Cortex of kidney (tissue), 1 donor: ENCODE data around the gene APBA2.

Experiments
- DNase-seq: peaks from one replicate; lab custom pipeline; 2025; lab: John Stamatoyannopoulos, UW

Gene APBA2

DNA sequence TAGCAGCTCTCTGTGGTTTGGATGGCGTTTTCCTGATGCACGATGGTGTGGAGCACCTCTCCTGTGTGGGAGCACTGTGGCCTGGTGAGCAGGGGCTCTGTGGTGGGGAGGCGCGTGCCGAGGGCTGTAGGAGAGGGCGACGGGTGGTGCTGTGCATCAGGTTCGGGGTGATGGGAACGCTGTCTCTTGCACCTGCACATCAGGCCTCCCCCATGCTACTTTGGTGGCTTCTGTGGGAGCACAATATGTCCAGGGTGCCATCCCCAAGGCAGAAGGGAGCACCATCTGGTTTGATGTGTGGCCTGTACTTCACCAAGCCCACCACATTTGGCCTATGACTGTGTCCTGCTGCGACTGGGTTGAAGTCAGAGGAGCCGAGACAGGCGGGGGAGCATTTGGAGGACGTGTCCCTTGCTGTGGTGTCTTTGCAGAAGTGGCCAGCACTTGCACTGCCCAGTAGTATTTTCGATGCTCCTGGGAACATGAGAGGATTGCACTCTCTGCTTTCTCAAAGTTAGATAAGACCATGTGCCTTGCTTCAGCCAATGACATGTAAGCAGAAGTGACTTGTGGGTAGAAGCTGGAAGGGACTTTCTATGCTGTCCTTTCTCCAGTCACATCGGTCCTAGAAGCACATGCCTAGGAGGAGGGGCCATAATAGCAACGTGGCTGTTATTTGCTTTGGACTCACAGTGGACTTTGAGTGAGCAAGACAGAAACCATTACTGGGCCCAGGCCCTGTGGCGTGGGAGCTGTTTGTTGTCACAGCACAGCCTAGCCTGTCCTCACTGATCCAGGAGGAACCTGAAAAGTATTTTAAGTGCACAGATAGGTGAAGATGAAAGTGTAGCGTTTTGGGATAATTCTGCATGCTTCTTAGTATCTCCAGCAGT, 72.1 kb downstream of the APBA2 start:
- no peak for DNase-seq

DNA sequence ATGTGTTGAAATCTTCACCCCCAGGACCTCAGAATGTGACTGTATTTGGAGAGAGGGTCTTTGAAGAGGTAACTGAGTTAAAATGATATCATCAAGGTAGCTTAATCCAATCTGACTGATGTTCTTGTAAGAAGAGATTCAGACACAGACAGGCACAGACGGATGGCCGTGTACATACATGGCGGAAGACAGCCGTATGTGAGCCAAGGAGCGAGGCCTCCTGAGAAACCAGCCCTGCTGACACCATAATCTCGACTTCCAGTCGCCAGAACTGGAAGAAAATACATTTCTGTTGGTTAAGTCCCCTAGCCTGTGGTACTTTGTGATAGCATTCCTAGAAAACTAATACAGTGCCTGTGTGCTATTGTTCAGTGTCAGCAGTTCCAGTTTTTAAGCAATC, 73.6 kb downstream of the APBA2 start:
- DNase-seq, result no peak

DNA sequence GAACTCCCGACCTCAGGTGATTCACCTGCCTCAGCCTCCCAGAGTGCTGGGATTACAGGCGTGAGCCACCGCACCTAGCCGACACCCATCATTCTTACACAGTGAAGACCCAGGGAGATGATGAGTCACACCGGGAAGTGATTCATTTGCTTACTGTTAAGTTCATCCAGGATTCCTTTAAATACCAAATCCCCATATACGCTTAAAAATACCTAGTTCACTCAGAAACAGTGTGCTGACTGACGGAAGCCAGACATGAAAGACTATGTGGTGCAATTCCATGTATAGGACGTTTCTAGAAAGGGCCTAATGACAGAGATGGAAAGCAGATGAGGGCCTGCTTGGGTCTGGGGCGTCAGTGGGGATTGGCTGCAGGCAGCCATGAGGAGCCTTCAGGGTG, 75.2 kb downstream of the APBA2 start:
- DNase-seq, result no peak

DNA sequence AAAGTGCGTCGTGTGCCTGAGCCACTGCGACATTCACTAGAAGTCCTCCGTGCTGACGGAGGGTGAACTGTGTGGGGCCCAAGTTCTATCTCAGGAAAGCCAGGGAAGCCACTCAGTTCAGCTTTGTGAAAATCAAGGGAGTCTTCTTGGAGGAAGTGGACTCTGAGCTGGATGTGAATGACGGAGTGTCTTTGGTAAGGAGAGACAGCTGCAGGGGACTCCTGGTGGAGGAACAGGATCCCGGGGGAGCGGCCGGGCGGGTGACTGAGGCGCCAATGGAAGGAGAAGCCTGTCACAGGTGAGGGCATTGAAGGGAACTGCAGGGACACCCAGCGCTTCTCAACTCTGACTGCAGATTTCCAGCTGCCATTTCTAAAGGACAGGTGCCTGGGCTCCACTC, 75.6 kb downstream of the APBA2 start:
- DNase-seq, result no peak

DNA sequence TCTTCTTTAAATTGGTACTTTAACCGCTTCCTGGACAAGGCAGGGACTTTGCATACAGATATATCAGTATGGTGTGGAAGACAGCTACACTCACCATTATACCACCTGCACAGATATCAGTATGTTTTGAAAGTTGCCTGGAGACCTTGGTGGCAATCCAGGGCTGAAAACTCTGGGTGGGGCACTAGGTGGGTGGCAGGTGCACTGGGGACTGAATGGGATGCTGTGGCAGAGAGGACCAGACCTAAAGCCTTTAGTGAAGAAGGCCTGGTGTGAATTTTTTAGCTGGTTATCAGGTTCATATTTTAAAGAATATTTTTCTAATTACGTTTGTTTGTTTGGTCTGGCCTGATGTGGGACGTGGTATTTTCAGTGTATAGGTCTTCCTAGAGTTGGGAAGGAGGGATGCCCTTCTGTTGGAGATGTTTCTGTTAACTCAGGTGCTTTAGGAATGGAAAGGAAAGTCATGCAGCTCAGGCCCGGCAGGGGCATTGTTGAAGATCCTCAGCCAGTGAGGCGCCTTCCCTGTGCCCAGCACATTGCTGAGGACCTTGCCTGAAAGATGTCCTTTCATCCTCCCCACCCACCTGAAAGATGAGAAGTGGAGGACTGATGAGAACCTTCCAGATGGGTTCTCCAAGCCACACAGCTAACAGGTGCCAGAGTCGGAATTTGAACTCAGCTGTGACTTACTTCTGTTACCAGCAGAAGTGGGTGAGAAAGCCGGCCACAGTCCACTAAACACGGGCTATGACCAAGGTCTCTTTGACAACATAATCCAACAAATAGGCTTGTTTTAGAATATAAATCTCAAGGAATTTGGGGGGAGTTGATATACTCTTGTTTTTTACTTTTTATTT, 77.3 kb downstream of the APBA2 start:
- DNase-seq, result no peak

DNA sequence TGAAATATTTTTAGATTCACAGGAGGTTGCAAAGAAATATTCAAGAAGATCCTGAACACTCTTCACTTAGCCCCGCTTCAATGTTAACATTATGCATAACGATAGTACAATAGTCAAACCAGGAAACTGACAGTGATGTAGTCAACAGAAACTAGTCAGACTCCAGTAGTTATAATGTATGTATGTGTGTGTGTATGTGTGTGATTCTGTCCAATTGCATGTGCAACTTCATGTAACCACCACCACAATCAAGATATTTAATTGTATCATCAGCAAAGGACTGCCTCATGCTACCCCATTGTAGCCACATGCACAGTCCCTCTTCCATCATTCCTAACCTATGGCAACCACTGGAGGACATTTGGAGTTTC, 77.9 kb downstream of the APBA2 start:
- DNase-seq, result no peak

DNA sequence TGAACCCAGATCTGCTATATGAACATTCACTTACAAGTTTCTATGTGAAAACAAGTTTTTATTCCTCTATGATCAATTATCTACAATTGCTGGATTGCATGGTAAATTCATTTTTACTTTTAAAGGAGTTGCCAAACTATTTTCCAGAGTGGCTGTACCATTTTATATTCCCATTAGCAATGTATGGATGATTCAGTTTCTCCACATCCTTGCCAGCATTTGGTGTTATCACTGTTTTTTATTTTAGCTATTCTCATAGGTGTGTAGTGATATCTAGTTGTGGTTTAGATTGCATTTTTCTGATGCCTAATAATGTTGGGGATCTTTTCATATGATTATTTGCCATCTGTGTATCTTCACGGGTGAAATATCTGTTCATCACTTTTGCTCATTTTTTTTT, 78.3 kb downstream of the APBA2 start:
- DNase-seq, result no peak

DNA sequence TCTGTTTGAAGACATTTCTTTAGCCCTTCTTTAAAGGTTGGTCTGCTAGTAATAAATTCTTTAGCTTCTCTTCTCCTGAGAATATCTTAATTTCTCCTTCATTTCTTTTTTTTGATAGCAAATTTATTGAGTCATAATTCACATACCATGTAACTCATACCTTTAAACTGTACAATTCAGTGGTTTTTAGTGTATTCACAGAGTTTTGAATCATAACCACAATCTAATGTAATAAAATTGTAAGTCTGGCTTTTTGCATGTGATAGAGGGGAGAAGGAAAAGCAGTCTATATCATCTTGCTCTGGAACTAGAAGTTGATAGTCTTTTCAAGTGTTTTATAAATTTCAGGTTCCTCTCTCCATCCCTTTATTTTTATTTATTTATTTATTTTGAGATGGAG, 81.3 kb downstream of the APBA2 start:
- DNase-seq, result no peak

DNA sequence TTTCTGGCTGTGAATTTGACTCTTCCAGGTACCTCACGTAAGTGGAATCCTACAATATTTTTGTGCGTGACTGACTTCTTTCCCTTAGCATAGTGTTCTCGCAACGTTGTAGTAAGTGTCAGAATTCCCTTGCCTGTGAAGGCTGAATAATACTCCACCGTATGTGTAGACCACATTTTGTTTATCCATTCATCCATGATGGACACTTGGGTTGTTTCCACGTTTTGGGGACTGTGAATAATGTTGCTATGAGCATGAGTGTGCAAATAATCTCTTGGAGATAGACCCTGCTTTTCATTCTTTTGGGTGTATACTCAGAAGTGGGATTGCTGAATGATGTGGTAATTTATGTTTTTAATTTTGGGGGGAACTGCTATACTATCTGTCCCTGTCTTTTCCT, 82.2 kb downstream of the APBA2 start:
- no peak for DNase-seq

DNA sequence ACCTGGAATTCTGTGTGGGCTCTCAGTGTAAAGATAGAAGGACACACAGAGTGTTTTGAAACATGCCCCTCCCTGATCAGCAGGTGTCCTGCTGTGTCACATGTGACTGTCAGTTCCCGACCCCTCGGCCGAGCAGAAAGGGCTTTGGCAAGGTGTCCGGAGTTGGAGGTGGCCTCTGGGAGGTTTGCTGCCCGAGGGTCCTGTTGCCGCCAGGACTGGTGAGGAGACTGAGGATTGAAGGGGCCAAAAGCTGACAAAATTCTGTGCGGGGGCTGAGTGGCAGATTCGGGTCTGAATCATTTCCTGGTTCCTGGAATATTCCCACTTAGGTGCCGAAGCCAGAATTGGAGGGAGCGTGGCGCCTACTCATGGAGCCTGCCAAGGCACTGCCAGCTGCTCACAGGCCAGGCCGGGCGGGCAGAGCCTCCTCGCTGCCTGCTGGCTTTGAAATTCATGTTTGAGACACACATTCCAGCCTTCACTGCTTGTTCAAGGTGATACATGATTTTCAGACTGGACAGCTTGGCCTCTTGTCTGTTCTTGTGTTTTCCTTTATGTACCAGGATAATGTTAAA, 83.8 kb downstream of the APBA2 start:
- no peak for DNase-seq

DNA sequence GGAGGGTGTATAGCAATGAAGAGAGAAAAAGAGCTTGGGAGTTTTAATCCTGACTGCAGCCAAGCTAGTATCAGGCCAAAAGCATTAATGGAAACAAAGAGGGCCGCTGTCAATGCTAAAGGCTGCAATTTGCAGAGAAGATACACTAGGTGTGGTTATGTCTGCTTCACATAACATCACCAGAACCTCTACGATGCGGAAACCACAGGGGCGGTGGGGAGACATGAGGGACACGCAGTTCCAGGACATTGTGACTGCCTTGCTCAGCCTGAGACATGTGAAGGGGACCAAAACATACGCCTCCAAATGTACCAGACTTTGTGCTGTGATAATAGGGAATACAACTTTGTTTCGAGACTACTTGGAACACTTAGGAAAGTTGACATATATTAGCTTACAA, 88.4 kb downstream of the APBA2 start:
- no peak for DNase-seq

DNA sequence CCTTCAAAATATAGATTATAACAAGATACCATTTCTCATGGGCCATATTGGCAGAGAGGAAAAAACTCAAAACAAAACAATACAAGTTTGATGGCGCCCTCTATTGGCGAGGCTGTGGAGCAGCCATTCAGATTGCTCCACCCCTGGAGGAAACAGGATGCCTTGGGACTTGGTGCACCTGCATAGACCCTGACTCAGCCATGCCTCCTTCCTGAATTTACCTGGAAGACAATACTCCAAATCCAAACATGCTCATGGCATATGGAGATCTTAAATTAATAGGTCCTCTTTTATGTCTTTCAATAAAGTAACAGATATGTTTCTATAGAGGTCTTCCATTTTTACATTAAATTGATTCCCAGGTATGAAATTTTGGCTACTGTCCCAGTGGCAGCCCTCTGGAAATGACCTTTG, 90.0 kb downstream of the APBA2 start:
- DNase-seq, result no peak

DNA sequence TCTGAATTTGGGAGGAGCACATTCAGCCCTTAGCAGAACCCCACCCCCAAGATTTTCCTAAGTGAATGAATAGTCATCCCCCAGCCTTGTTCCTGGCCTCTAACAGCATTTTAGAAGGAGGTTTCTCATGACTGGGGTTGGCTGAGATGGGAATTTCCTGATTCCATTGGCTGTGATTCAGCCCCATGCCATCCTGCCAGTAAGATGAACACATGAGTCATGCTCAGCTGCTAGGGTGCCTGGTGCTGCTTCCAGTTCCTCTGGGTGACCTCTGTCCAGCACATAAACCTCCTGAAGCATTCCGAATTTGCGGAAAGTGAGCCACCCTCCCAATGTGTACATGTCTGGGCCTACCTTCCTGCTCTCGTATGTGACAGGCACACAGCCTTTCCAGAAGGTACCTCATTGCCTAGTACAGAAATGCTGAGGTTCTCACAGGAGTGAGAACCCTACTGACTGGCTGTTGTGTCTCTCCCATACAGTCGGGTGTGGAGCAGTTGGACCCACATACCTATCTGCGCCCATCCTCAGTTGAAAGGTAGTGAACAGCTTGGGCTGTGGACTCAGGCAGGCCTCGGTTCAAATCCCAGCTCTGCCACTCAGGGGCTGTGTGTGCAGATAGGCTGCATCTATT, 91.7 kb downstream of the APBA2 start:
- no peak for DNase-seq

DNA sequence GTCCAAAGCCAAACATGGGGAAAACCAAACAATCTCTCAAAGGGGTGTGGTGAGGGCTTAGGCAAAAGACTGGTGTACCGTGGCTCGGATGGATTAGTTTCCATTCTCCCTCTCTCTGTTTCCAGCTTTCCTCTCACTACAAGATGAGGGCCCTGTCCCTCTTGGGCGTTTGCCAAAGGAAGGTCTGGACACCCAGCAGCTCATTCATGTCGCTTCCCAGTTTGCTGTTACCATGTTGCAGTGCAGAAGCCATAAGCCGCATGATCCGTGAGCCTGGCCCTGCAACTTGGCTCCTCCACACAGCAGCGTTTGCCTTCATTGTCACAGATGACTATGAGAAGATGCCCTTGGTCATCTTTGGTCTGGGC, 92.2 kb downstream of the APBA2 start:
- DNase-seq, result no peak

DNA sequence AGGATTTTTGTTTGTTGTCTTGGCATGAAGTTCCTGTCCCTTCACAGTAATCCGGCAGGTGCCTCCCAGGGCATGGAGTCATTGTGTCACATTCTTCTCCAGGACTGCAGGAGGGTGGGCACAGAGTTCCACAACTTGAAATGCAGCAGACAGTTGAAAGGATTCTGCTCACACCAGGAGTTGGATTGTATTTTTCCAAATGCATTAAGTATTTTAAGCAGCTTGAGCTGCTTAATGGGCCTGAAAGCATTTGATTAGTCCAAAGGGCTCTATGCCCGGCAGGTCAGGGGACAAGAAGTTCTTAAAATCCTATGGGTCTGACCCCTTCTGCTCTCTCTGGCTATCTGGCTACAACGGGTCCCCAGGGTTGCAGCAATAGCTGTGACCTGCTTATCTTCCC, 92.9 kb downstream of the APBA2 start:
- DNase-seq, result no peak

DNA sequence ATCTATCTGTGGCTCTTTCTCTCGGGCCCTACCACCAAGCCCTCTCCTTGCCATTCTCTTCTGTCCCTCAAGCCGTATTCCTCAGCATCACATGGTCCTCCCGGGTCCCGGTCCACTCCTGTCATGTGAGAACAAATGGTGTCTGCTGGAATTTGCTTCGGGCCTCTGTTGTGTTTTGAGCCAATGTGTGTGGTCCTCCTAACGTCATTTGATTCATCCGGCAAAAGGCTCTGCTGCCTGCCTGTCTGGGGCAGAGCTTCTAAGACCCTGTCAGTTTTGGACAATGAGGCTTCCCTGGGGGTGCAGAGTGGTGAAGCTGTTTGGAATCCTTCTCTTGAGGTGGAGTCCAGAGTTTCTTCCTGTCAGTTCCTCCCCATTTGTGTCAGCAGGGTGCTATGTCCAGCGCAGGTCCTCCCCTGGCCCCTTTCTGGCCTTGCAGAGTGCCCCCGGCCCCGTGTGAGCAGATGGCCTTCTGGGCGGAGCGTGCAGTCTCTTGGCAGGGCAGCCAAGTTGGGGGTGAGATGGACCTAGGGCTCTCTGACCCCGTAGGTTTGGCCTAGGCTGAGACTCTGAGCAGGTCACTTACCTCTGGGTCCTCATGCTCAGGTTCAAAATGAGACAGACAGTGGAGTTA, 93.6 kb downstream of the APBA2 start:
- no peak for DNase-seq

DNA sequence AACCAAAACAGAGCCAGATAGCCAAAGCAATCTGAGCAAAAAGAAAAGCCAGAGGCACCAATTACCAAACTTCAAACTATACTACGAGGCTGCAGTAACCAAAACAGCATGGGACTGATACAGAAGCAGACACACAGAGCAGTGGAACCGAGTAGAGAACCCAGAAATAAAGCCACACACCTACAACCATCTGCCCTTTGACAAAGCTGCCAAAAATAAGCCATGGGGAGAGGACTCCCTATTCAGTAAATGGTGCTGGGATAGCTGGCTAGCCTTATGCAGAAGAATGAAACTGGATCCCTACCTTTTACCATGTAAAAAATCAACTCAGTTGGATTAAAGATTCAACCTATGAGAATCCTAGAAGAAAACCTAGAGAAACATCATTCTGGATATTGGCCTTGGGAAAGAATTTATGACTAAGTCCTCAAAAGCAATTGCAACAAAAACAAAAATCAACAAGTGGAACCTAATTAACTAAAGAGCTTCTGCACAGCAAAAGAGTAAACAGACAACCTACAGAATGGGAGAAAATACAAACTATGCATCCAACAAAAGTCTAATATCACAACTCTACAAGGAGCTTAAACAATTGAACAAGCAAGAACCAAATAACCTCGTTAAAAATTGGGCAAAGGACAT, 95.1 kb downstream of the APBA2 start:
- DNase-seq, result no peak

DNA sequence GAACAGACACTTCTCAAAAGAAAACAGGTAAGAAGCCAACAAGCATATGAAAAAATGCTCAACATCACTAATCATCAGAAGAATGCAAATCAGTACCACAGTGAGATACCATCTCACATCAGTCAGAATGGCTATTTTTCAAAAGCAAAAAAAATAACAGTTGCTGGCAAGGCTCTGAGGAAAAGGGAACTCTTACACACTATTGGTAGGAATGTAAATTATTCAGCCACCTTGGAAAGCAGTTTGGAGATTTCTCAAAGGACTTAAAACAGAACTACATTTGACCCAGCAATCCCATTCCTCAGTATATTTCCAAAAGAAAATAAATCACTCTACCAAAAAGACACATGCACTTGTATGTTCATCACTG, 95.6 kb downstream of the APBA2 start:
- no peak for DNase-seq

DNA sequence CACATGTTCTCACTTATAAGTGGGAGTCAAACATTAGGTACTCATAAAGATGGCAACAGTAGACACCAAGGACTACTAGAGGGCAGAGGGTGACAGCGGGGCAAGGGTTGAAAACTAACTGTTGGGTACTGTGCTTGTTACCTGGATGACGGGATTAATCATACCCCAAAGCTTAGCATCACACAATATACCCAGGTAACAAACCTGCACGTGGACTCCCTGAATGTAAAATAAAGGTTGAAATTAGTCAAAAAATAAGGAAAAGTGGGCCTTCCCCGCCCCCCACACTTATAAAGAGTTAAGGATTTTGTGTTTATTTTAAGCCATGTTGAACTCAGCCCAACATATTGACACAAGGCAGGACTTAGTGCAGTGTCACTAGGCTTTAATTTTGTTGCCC, 96.1 kb downstream of the APBA2 start:
- no peak for DNase-seq

DNA sequence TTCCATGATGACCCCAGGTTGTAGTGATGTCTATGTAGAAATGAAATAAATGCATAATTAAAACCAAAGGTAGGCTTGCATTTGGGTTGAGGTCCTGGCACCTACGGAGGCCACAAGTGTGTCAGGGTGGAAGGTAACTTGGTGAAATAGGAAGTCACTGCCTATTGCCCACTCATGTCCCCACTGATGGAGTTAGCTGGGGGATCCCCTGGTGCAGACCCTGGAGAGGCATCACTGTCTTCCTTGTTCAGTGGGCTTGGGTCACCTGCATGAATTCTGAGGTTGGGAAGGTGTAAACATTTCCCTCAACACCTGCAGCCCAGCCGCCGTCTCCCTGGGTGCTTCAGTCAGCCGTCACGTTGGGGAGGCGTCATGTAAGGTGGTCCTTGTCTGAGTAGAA, 97.1 kb downstream of the APBA2 start:
- DNase-seq, result no peak

DNA sequence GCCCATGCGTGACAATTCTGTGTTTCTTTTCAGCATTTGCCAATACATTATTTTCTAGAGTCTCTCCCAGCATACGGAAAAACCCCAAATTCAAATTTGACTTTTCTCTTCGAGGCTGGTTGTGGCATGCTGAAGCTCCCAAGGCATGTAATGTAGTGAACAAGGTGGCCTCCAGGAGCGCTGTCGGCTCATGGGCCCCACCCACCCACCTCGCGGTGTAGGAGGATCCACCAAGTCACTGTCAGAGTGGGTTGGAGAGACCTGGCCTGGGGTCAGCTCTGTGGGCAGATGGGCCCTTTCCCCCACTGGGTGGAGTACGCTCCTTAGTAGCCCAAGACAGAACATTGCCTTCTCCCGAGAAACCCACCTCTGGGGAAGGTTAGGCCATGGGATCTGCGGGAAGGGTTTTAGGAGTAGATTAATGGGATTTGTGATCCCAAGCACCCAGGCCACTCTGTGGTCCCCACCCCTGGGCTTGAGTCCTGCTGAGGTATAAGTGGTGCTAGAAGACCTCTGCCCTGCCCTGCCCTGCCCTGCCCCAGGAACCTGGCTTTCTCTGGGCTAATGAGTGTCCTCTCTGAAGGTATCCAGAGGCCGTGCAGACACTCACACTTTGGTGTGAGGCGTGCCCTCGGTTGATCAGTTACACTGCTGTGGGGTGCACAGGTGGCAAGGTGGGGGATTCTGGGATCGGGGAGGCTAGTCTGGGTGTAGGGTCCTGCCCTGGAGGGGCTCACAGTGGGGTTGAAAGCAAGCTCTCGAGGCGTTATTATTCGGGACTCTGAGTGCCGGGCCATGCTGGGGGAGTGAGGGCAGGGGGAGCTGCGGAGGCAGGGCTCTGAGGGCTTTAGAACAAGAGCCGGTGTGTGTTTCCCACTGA, 97.9 kb downstream of the APBA2 start:
- DNase-seq, result no peak
